ENCODE results near the gene KIAA1586. TPM values are rescaled to one million over a fixed set of nuclear protein-coding genes. Genes with fewer than 3 reads are reported as not detected.

The KIAA1586 gene
- total and polyA plus RNA-seq, 8 donors: 0.99 to 6.7 (median 3.3) TPM

DNA sequence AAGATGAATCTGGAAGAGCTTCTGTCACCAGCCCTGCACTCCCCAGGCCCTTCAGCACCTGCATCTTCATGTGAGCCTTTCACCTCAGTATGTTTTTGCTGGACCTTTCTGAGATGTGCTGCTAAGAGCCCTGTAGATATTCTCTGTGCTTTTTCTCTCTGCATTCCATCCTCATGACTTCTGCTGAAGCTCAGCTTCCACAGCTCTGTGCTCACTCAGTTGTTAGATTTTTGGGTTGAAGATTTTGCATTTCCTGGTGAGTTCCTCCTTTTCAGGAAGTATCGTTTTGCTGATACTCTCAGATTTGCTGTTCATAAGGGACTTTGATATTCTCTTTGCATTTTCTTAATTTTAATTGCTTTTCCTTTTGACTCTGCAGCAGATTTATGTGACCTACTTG, 18.3 kb downstream of the KIAA1586 start:
- intact Hi-C loops (cut with DNase I): no loop called here
- FAIRE-seq (no peak), DNase-seq (no peak), ATAC-seq (no peak)
- H3K9me3 ChIP-seq: no peaks in the 10 kb centered on the region
- TF ChIP-seq, protein P1, sequence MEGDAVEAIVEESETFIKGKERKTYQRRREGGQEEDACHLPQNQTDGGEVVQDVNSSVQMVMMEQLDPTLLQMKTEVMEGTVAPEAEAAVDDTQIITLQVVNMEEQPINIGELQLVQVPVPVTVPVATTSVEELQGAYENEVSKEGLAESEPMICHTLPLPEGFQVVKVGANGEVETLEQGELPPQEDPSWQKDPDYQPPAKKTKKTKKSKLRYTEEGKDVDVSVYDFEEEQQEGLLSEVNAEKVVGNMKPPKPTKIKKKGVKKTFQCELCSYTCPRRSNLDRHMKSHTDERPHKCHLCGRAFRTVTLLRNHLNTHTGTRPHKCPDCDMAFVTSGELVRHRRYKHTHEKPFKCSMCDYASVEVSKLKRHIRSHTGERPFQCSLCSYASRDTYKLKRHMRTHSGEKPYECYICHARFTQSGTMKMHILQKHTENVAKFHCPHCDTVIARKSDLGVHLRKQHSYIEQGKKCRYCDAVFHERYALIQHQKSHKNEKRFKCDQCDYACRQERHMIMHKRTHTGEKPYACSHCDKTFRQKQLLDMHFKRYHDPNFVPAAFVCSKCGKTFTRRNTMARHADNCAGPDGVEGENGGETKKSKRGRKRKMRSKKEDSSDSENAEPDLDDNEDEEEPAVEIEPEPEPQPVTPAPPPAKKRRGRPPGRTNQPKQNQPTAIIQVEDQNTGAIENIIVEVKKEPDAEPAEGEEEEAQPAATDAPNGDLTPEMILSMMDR (IDR thresholded peaks at IDR 0.05): no peak
- H3K27ac ChIP-seq: no peak overlapping the region
- 81 to 85% methylated on average over 1 of the region's 1 CpG for WGBS, 2 donors
- no peaks in the 10 kb centered on the region for H3K27me3 ChIP-seq
- no peaks in the 10 kb centered on the region for H3K4me1 ChIP-seq
- no peaks in the 10 kb centered on the region for H3K36me3 ChIP-seq
- H3K4me3 ChIP-seq: no peak overlapping the region

DNA sequence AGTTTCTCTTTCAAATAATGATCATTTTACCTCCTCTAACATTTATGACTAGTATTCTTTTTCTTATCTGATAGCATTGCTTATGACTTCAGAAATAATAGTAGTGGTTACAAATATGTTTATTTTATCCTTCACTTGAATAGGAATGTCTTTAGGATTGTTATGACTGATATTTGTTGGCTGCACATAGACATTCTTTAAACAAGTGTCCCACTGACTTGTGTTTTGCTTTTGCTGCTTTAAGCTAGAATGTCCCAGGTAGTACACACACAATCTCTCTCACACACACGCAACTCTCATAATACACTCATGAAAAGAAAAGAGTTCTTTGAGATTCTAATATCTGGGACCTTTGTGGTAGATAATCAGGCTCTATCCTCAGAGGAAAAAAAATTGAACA, 21.6 kb downstream of the KIAA1586 start:
- WGBS, 2 donors: 92 to 93% methylated on average over 1 of the region's 1 CpG
- TF ChIP-seq, protein P1 (IDR thresholded peaks at IDR 0.05): no peak
- FAIRE-seq (no peak), ATAC-seq (no peak), DNase-seq (no peak)
- Histone ChIP-seq H3K27ac (no peak overlapping the region), H3K4me3 (no peak overlapping the region), H3K9me3 (no peaks in the 10 kb centered on the region), H3K4me1 (no peaks in the 10 kb centered on the region), H3K36me3 (no peaks in the 10 kb centered on the region), H3K27me3 (no peaks in the 10 kb centered on the region)
- intact Hi-C loops (cut with DNase I): no loop called here

DNA sequence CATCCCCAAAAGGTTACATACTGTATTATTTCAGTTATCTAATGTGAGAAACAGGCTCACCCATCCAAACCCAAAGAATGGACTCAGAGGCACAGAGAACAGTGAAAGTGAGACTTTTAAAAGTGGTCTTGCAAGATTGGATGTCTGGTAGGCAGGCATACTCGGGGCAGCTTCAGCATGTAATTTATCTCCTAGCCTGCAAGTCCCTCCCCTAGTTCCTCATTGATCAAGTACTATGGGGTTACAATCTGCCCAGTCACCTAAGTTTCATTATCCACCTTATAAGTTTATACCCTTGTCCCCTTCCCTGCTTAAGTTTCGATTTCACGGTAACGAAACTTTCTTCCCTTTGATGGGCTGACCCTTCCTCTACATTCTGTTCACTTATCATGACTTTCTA, 22.7 kb downstream of the KIAA1586 start:
- Histone ChIP-seq H3K36me3 (no peaks in the 10 kb centered on the region), H3K27ac (no peak overlapping the region), H3K27me3 (no peaks in the 10 kb centered on the region), H3K9me3 (no peaks in the 10 kb centered on the region), H3K4me1 (no peaks in the 10 kb centered on the region), H3K4me3 (no peak overlapping the region)
- intact Hi-C loops (cut with DNase I): no loop called here
- DNase-seq (no peak), ATAC-seq (no peak), FAIRE-seq (no peak)
- WGBS, 2 donors: 85% methylated on average over 4 of the region's 4 CpGs
- TF ChIP-seq, protein P1 (IDR thresholded peaks at IDR 0.05): no peak

DNA sequence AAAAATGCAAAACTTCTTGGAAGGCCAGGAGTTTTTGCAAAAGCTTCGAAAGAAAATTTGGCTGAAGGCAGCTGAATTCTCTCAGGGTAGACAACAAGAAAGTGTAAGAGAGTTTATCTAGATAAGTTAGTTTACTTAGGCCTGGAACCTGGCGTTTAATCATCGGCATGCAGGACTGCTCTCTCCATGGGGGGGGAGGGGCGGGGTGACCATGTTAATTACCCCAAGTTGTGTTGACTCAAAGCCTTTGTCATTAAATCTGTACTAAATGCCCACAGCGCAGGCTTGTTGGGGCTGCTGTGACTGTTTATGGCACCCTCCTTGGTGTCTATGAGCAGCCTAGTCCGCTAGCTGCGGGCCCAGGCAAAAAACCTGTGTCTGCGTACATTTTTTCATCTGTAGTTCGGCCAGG, 23.4 kb downstream of the KIAA1586 start:
- Histone ChIP-seq H3K27ac (no peak overlapping the region), H3K9me3 (no peaks in the 10 kb centered on the region), H3K4me1 (no peaks in the 10 kb centered on the region), H3K36me3 (no peaks in the 10 kb centered on the region), H3K4me3 (no peak overlapping the region), H3K27me3 (no peaks in the 10 kb centered on the region)
- WGBS, 2 donors: 70 to 77% methylated on average over 9 of the region's 9 CpGs
- DNase-seq (no peak), ATAC-seq (no peak), FAIRE-seq (no peak)
- intact Hi-C loops (cut with DNase I): no loop called here
- TF ChIP-seq, protein P1 (IDR thresholded peaks at IDR 0.05): no peak

DNA sequence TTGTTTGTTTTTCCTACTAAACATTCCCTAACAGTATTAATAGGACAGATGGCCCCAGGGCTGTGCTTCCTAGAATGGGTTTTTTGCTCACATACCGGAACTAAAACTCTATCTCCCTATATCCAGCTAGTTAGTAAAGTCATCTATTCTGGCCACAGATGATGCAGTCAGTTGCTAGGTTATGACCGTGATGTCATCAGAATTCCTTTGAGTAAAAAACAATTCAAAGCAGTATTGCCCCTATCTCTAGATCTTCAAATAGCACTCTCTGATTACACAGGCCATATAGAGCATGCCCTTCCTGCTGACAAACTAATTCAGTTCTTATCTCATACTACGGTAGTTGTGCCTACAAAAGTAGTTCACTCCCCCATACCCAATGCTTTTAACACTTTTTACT, 25.6 kb downstream of the KIAA1586 start:
- intact Hi-C loops (cut with DNase I): no loop called here
- Histone ChIP-seq H3K36me3 (no peaks in the 10 kb centered on the region), H3K27ac (no peak overlapping the region), H3K4me1 (no peaks in the 10 kb centered on the region), H3K4me3 (no peak overlapping the region), H3K27me3 (no peaks in the 10 kb centered on the region), H3K9me3 (no peaks in the 10 kb centered on the region)
- no peak for FAIRE-seq
- TF ChIP-seq, protein P1 (IDR thresholded peaks at IDR 0.05): no peak
- ATAC-seq: no peak
- DNase-seq: no peak
- 84 to 91% methylated on average over 3 of the region's 3 CpGs for WGBS, 2 donors

Data from pancreas (tissue), 10 donors.